SK-N-SH (cell line): ENCODE measurements around the gene UCP3. TPM values are rescaled to one million over a fixed set of nuclear protein-coding genes. Genes with fewer than 3 reads are reported as not detected.

Experiments
- CTCF ChIA-PET: fragments of 300-600, 350-600 bp; formaldehyde crosslinking; extraction: SDS; loops from one replicate; lab custom pipeline; 2021; lab: Yijun Ruan, JAX
- POLR2A ChIA-PET: fragments of 350-600 bp; sonication (Branson Sonifier 250); formaldehyde crosslinking; extraction: SDS; loops from one replicate; lab custom pipeline; 2020; ENCODE audit warnings: antibody characterized with exemption, inconsistent platforms; lab: Yijun Ruan, JAX
- DNase-seq: peaks from one replicate; pipeline ENCODE4 v3.0.0; 2012
- H2AFZ ChIP-seq: fragments of 200-600 bp; sonication (generic); 2 replicates; pipeline ENCODE4 v1.8.1; 2016; ENCODE audit warnings: antibody characterized with exemption, mild to moderate bottlenecking, low read depth
- H3F3A ChIP-seq: fragments of 200-600 bp; sonication (generic); replicated peaks from 2 replicates; pipeline ENCODE3; 2016; ENCODE audit warnings: antibody characterized with exemption, mild to moderate bottlenecking; ENCODE audit not compliant: insufficient read depth
- H3K27ac ChIP-seq, 2 experiments: fragments of 200-500 bp in 1 of 2; fragments of 200-600 bp in 1 of 2; sonication (Bioruptor generic) in 1 of 2; sonication (generic), shearing (Covaris generic) in 1 of 2; 2 replicates each; pipeline versions ENCODE4 v1.5.1 to v1.6.1; 2014 to 2016; ENCODE audit warnings: low read depth in 2 of 2, inconsistent platforms in 1 of 2, low read length in 1 of 2, mild to moderate bottlenecking in 1 of 2, mixed read lengths in 1 of 2
- H3K27me3 ChIP-seq: fragments of 200-600 bp; sonication (generic), shearing (Covaris generic); 2 replicates; pipeline ENCODE4 v1.6.1; 2016; ENCODE audit warnings: mixed run types; ENCODE audit not compliant: insufficient read depth
- H3K36me3 ChIP-seq, 2 experiments: fragments of 200-500 bp in 1 of 2; fragments of 200-600 bp in 1 of 2; sonication (Bioruptor generic) in 1 of 2; sonication (generic) in 1 of 2; replicated peaks in 1 of 2; 2 replicates each; pipeline versions ENCODE3 to v1.5.1; 2014 to 2016; ENCODE audit warnings: low read length in 1 of 2, mild to moderate bottlenecking in 1 of 2; ENCODE audit not compliant: insufficient read depth in 2 of 2, control insufficient read depth in 1 of 2
- H3K4me1 ChIP-seq, 2 experiments: fragments of 200-500 bp in 1 of 2; fragments of 200-600 bp in 1 of 2; sonication (Bioruptor generic) in 1 of 2; sonication (generic), shearing (Covaris generic) in 1 of 2; 2 replicates each; pipeline versions ENCODE4 v1.5.1 to v1.6.1; 2014 to 2016; ENCODE audit warnings: low read depth in 1 of 2, low read length in 1 of 2, mixed run types in 1 of 2; ENCODE audit not compliant: insufficient read depth in 2 of 2, control insufficient read depth in 1 of 2
- H3K4me2 ChIP-seq: fragments of 200-600 bp; sonication (generic), shearing (Covaris generic); 2 replicates; pipeline ENCODE4 v1.6.1; 2017; ENCODE audit warnings: mixed run types
- H3K4me3 ChIP-seq, 2 experiments: fragments of 200-500 bp in 1 of 2; fragments of 200-600 bp in 1 of 2; sonication (Bioruptor generic) in 1 of 2; sonication (generic), shearing (Covaris generic) in 1 of 2; 2 replicates each; pipeline versions ENCODE4 v1.5.1 to v1.8.1; 2014 to 2016; ENCODE audit warnings: low read depth in 2 of 2, inconsistent platforms in 1 of 2, low read length in 1 of 2, mild to moderate bottlenecking in 1 of 2, mixed read lengths in 1 of 2, moderate library complexity in 1 of 2
- H3K79me2 ChIP-seq: fragments of 200-600 bp; sonication (generic); 2 replicates; pipeline ENCODE4 v1.8.1; 2017; ENCODE audit warnings: mild to moderate bottlenecking; ENCODE audit not compliant: insufficient read depth
- H3K9ac ChIP-seq: fragments of 200-600 bp; sonication (generic); 2 replicates; pipeline ENCODE4 v1.6.1; 2017; ENCODE audit warnings: mixed run types
- H3K9me2 ChIP-seq: fragments of 200-600 bp; sonication (generic); 2 replicates; pipeline ENCODE4 v1.6.1; 2017; ENCODE audit warnings: mixed run types
- H3K9me3 ChIP-seq: fragments of 200-600 bp; sonication (generic); 2 replicates; pipeline ENCODE4 v1.6.1; 2017; ENCODE audit warnings: mixed run types, mild to moderate bottlenecking, moderate library complexity
- H4K20me1 ChIP-seq: fragments of 200-600 bp; sonication (generic); 2 replicates; pipeline ENCODE4 v1.6.1; 2017; ENCODE audit warnings: mild to moderate bottlenecking, mixed run types; ENCODE audit not compliant: insufficient read depth
- ELF1 ChIP-seq: IDR thresholded peaks from 2 replicates; pipeline ENCODE4 v1.4.0; 2012
- EP300 ChIP-seq, 2 experiments: IDR thresholded peaks; 2 replicates each; pipeline versions ENCODE4 v1.4.0 to v1.6.1; 2012; ENCODE audit warnings: borderline replicate concordance in 1 of 2, low read depth in 1 of 2, low read length in 1 of 2
- FOSL2 ChIP-seq: IDR thresholded peaks from 2 replicates; pipeline ENCODE4 v1.4.0; 2012; ENCODE audit warnings: low read depth, mild to moderate bottlenecking, moderate library complexity, borderline replicate concordance
- FOXJ3 ChIP-seq: sonication (generic); formaldehyde crosslinking; IDR thresholded peaks from 2 replicates; pipeline ENCODE4 v1.5.1; 2020; ENCODE audit warnings: mild to moderate bottlenecking, missing genetic modification reagents
- GABPA ChIP-seq: IDR thresholded peaks from 2 replicates; pipeline ENCODE4 v1.4.0; 2012; ENCODE audit warnings: low read depth, mild to moderate bottlenecking
- GATA2 ChIP-seq: sonication (generic); formaldehyde crosslinking; IDR thresholded peaks from 2 replicates; pipeline ENCODE4 v1.5.0; 2020; ENCODE audit warnings: mild to moderate bottlenecking, missing genetic modification reagents
- JUND ChIP-seq: IDR thresholded peaks from 2 replicates; pipeline ENCODE4 v1.4.0; 2012
- NFIC ChIP-seq: IDR thresholded peaks from 2 replicates; pipeline ENCODE4 v1.4.0; 2012; ENCODE audit warnings: borderline replicate concordance
- RAD21 ChIP-seq: IDR thresholded peaks from 2 replicates; pipeline ENCODE4 v1.6.1; 2012; ENCODE audit warnings: mild to moderate bottlenecking, low read length
- RCOR1 ChIP-seq: fragments of 150-350 bp; IDR thresholded peaks from 2 replicates; pipeline ENCODE4 v1.6.1; 2017; ENCODE audit warnings: antibody characterized with exemption, low read length
- RFX5 ChIP-seq: IDR thresholded peaks from 2 replicates; pipeline ENCODE4 v1.6.1; 2012; ENCODE audit warnings: mild to moderate bottlenecking, improper control_type of control experiment, low read length
- RXRA ChIP-seq: IDR thresholded peaks from 2 replicates; pipeline ENCODE4 v1.4.0; 2012; ENCODE audit warnings: low read depth, mild to moderate bottlenecking, borderline replicate concordance
- SMC3 ChIP-seq: IDR thresholded peaks from 2 replicates; pipeline ENCODE4 v1.6.1; 2012; ENCODE audit warnings: low read depth, low read length, improper control_type of control experiment
- TAF1 ChIP-seq: IDR thresholded peaks from 2 replicates; pipeline ENCODE4 v1.6.1; 2012; ENCODE audit warnings: low read depth, mild to moderate bottlenecking, low read length, moderate library complexity, borderline replicate concordance
- TCF12 ChIP-seq: IDR thresholded peaks from 2 replicates; pipeline ENCODE4 v1.4.0; 2012
- YY1 ChIP-seq: IDR thresholded peaks from 2 replicates; pipeline ENCODE4 v1.4.0; 2012; ENCODE audit warnings: low read depth, mild to moderate bottlenecking
- WGBS: methylation state at CpG from one replicate; pipeline ENCODE4 v1.1.6; 2017; ENCODE audit warnings: low lambda C conversion rate; 5-methylcytosine and 5-hydroxymethylcytosine counted together
- polyA plus RNA-seq, 3 experiments: library from polyadenylated mRNA; depleted of rRNA; stranded (reverse); fragments of >200 nt; gene quantifications; 2 replicates each; pipeline ENCODE4 v1.2.3, GENCODE V29; 2012
- TF ChIP-seq, protein P1 (sequence below): IDR thresholded peaks from 2 replicates; pipeline ENCODE4 v1.4.0; 2012; ENCODE audit warnings: low read depth
- TF ChIP-seq, protein P2 (sequence below): IDR thresholded peaks from 2 replicates; pipeline ENCODE4 v1.6.1; 2012; ENCODE audit warnings: mild to moderate bottlenecking, low read depth, low read length, moderate library complexity
- TF ChIP-seq, protein P3 (sequence below): fragments of 150-350 bp; IDR thresholded peaks from 2 replicates; pipeline ENCODE4 v1.6.1; 2016; ENCODE audit warnings: mild to moderate bottlenecking, low read depth, low read length
- TF ChIP-seq, protein P4 (sequence below): fragments of 200-600 bp; sonication (generic); IDR thresholded peaks from 2 replicates; pipeline ENCODE4 v1.6.1; 2017; ENCODE audit warnings: antibody characterized with exemption, mild to moderate bottlenecking, moderate library complexity
- TF ChIP-seq, protein P5 (sequence below): IDR thresholded peaks from 2 replicates; pipeline ENCODE4; 2012

The UCP3 gene
- polyA plus RNA-seq, 1 of the 3 experiments (the other 2 are of a cell fraction): 1.2 TPM

DNA sequence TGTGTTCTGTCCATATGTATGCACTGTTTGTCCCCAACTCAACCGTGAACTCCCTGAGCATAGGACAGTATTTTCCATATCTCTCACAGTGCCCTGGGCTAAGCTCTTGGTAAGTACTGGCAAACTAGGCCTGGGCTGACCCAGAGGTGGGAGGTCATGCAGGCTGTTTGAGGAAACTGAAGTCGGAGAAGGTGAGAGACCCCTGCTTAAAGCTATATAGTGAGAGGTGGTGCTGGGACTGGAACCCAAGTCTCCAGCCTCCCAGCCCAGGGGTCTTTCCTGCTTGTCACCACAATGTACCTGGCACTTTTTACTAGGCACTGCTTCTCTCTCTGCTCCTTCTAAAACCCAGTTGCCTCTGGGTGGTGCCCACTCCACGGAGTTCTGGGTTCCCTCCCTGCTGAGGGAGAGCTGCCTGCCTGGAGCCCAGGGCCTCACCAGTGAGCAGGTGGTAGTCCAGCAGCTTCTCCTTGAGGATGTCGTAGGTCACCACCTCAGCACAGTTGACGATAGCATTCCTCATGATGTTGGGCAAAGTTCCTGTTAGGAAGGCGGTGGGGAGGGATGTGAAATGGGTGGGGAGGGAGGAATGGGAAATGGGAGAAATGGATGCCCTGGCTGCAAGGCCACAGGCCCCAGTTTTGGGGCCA lies 4.7 kb downstream of the UCP3 start:
- Histone ChIP-seq H3K4me3 (no peak overlapping the region), H3K9ac (no peak overlapping the region), H3F3A (no peaks in the 10 kb centered on the region)
- no peak for DNase-seq
- POLR2A ChIA-PET: no interaction called here
- TF ChIP-seq FOSL2: no peak
- TF ChIP-seq, protein P1, sequence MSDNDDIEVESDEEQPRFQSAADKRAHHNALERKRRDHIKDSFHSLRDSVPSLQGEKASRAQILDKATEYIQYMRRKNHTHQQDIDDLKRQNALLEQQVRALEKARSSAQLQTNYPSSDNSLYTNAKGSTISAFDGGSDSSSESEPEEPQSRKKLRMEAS: no peak
- TF ChIP-seq RAD21: no peak
- no peak for TF ChIP-seq YY1
- no peak for TF ChIP-seq SMC3
- no peak for TF ChIP-seq GATA2 (CRISPR knock-in tag)
- TF ChIP-seq RFX5: no peak
- no peak for TF ChIP-seq EP300 (IDR thresholded peaks at IDR 0.05; ENCODE audit: borderline replicate concordance in 1 of 2, low read depth in 1 of 2, low read length in 1 of 2)
- TF ChIP-seq, all 33 proteins: peak for 0
- CTCF ChIA-PET: no interaction called here
- Histone ChIP-seq H3K27ac (no peak overlapping the region), H3K9me3 (no peaks in the 10 kb centered on the region), H3K79me2 (no peaks in the 10 kb centered on the region), H3K4me2 (no peak overlapping the region), H2AFZ (no peak overlapping the region), H4K20me1 (no peaks in the 10 kb centered on the region), H3K27me3 (no peaks in the 10 kb centered on the region), H3K36me3 (peaks cover 0 to 12% of the 10 kb centered on the region in 2 experiments), H3K4me1 (no peaks in the 10 kb centered on the region), H3K9me2 (no peaks in the 10 kb centered on the region)
- 88% methylated on average over 6 of the region's 6 CpGs for WGBS

DNA sequence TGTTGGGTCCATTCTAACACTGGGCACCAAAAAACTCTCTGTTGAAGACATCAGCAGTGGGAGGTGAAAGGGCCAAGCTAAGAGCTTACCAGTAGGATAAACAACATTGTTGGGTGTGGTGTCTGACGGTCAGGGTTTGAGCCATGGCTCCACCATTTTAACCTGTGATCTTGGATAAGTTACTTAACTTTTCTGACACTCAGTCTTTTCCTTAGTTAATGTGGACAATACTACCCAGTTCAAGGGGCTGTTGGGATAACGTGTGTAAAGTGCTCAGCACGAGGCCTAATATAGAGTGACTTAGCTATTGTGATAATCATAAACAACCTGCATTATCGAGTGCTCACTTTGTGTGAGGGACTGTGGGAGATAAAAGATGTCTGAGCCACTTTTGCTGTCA lies 6.1 kb downstream of the UCP3 start:
- no peaks in the 10 kb centered on the region for H4K20me1 ChIP-seq
- 84% methylated on average over 4 of the region's 4 CpGs for WGBS
- H2AFZ ChIP-seq: no peak overlapping the region
- no peaks in the 10 kb centered on the region for H3K79me2 ChIP-seq
- H3K27me3 ChIP-seq: no peaks in the 10 kb centered on the region
- H3F3A ChIP-seq: no peaks in the 10 kb centered on the region
- CTCF ChIA-PET: interaction anchor here (0.6 kb wide), 1 partner anchor 496 kb away, joined by 3 read pairs; no protein-coding TSS in a partner anchor
- H3K4me2 ChIP-seq: no peak overlapping the region
- DNase-seq: no peak
- H3K4me3 ChIP-seq: no peak overlapping the region
- no peaks in the 10 kb centered on the region for H3K4me1 ChIP-seq
- peaks cover 0 to 12% of the 10 kb centered on the region in 2 experiments for H3K36me3 ChIP-seq
- H3K9me3 ChIP-seq: no peaks in the 10 kb centered on the region
- no peak overlapping the region for H3K9ac ChIP-seq
- TF ChIP-seq, protein P1: no peak
- TF ChIP-seq FOXJ3: no peak
- TF ChIP-seq, protein P2, sequence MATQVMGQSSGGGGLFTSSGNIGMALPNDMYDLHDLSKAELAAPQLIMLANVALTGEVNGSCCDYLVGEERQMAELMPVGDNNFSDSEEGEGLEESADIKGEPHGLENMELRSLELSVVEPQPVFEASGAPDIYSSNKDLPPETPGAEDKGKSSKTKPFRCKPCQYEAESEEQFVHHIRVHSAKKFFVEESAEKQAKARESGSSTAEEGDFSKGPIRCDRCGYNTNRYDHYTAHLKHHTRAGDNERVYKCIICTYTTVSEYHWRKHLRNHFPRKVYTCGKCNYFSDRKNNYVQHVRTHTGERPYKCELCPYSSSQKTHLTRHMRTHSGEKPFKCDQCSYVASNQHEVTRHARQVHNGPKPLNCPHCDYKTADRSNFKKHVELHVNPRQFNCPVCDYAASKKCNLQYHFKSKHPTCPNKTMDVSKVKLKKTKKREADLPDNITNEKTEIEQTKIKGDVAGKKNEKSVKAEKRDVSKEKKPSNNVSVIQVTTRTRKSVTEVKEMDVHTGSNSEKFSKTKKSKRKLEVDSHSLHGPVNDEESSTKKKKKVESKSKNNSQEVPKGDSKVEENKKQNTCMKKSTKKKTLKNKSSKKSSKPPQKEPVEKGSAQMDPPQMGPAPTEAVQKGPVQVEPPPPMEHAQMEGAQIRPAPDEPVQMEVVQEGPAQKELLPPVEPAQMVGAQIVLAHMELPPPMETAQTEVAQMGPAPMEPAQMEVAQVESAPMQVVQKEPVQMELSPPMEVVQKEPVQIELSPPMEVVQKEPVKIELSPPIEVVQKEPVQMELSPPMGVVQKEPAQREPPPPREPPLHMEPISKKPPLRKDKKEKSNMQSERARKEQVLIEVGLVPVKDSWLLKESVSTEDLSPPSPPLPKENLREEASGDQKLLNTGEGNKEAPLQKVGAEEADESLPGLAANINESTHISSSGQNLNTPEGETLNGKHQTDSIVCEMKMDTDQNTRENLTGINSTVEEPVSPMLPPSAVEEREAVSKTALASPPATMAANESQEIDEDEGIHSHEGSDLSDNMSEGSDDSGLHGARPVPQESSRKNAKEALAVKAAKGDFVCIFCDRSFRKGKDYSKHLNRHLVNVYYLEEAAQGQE: no peak
- no peak for TF ChIP-seq JUND
- TF ChIP-seq YY1: no peak
- TF ChIP-seq, protein P3, sequence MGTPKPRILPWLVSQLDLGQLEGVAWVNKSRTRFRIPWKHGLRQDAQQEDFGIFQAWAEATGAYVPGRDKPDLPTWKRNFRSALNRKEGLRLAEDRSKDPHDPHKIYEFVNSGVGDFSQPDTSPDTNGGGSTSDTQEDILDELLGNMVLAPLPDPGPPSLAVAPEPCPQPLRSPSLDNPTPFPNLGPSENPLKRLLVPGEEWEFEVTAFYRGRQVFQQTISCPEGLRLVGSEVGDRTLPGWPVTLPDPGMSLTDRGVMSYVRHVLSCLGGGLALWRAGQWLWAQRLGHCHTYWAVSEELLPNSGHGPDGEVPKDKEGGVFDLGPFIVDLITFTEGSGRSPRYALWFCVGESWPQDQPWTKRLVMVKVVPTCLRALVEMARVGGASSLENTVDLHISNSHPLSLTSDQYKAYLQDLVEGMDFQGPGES: no peak
- TF ChIP-seq TCF12: no peak
- no peak for TF ChIP-seq NFIC
- TF ChIP-seq, protein P4, sequence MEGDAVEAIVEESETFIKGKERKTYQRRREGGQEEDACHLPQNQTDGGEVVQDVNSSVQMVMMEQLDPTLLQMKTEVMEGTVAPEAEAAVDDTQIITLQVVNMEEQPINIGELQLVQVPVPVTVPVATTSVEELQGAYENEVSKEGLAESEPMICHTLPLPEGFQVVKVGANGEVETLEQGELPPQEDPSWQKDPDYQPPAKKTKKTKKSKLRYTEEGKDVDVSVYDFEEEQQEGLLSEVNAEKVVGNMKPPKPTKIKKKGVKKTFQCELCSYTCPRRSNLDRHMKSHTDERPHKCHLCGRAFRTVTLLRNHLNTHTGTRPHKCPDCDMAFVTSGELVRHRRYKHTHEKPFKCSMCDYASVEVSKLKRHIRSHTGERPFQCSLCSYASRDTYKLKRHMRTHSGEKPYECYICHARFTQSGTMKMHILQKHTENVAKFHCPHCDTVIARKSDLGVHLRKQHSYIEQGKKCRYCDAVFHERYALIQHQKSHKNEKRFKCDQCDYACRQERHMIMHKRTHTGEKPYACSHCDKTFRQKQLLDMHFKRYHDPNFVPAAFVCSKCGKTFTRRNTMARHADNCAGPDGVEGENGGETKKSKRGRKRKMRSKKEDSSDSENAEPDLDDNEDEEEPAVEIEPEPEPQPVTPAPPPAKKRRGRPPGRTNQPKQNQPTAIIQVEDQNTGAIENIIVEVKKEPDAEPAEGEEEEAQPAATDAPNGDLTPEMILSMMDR: no peak
- TF ChIP-seq RXRA: no peak
- TF ChIP-seq RCOR1: no peak
- TF ChIP-seq ELF1: no peak
- TF ChIP-seq TAF1: no peak
- no peak for TF ChIP-seq GABPA
- TF ChIP-seq, protein P5, sequence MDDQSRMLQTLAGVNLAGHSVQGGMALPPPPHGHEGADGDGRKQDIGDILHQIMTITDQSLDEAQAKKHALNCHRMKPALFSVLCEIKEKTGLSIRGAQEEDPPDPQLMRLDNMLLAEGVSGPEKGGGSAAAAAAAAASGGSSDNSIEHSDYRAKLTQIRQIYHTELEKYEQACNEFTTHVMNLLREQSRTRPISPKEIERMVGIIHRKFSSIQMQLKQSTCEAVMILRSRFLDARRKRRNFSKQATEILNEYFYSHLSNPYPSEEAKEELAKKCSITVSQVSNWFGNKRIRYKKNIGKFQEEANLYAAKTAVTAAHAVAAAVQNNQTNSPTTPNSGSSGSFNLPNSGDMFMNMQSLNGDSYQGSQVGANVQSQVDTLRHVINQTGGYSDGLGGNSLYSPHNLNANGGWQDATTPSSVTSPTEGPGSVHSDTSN: no peak
- H3K27ac ChIP-seq: no peak overlapping the region
- POLR2A ChIA-PET: no interaction called here
- no peaks in the 10 kb centered on the region for H3K9me2 ChIP-seq
